Measurements from ENCODE around the gene ADARB1.
A peak's percentile ranks its signal among the peaks of the same experiment; 100 is the strongest.

Gene ADARB1

DNA sequence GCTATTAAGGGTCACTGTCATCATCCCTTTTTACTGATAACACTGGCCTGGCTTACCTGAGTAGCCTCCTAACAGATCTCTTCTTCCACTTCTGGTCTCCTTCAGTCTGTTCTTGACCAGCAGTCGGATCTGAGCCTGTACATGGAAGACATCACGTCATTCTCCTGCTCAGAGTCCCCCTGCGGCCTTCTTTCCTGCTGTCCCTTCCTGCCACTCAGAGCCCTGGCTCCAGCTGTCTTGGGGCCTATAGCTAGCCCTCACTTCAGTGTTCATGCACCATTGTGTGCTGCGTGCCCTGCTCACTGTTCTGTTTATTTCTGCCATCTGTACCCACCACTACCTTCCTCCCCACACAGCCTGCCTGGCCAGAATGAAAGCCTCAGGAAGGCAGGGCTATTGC is 8.4 kb downstream of the ADARB1 start:
- no peak overlapping the region for H3K27ac ChIP-seq

GRCh38 chr21:45084121-45084520 is 9.7 kb downstream of the ADARB1 start:
- H3K27ac ChIP-seq: peak overlapping the region; percentile 9; the same call in 1 of the 2 replicates
- TF ChIP-seq, protein P1, sequence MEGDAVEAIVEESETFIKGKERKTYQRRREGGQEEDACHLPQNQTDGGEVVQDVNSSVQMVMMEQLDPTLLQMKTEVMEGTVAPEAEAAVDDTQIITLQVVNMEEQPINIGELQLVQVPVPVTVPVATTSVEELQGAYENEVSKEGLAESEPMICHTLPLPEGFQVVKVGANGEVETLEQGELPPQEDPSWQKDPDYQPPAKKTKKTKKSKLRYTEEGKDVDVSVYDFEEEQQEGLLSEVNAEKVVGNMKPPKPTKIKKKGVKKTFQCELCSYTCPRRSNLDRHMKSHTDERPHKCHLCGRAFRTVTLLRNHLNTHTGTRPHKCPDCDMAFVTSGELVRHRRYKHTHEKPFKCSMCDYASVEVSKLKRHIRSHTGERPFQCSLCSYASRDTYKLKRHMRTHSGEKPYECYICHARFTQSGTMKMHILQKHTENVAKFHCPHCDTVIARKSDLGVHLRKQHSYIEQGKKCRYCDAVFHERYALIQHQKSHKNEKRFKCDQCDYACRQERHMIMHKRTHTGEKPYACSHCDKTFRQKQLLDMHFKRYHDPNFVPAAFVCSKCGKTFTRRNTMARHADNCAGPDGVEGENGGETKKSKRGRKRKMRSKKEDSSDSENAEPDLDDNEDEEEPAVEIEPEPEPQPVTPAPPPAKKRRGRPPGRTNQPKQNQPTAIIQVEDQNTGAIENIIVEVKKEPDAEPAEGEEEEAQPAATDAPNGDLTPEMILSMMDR (conservative IDR thresholded peaks at IDR 0.05): no peak
- no peak for TF ChIP-seq ZFX (IDR thresholded peaks at IDR 0.05)

More for the DNA sequence above, 8.4 kb downstream of the ADARB1 start:
- TF ChIP-seq ZFX (IDR thresholded peaks at IDR 0.05): no peak
- TF ChIP-seq, protein P1 (conservative IDR thresholded peaks at IDR 0.05): no peak

DNA sequence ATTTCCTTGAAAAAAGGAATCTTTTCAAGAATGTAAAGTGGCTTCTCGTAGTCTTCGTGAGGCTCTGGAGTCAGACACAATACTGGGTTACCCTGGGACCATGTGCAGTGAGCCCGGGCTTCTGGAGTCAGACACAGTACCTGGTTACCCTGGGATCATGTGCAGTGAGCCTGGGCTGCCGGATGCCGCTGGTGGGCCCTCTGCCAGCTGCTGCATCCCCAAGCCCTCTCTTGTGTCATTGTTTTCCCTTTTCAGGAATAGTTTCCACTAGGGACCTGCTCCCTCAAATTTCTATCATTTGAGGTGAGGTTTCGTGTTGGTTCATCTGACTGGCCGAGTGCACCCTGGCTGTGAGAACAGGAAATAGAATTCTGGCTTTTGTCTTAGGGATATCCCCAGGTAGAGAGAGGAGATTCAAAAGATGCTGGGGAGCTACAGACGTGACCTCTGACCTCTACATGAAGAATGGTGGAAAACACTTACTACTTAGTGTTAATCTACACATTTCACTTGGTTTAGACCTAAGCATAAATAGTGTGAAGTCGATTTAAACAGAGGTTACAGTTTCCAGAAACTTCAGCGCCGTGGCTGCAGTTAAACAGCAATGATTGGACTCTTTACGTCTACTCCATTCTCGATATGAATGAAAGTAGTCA is 10.6 kb downstream of the ADARB1 start:
- H3K27ac ChIP-seq: no peak overlapping the region
- no peak for TF ChIP-seq ZFX (IDR thresholded peaks at IDR 0.05)
- TF ChIP-seq, protein P1 (conservative IDR thresholded peaks at IDR 0.05): no peak

GRCh38 chr21:45085700-45086099 is 11.3 kb downstream of the ADARB1 start:
- TF ChIP-seq ZFX (IDR thresholded peaks at IDR 0.05): no peak
- TF ChIP-seq, protein P1 (conservative IDR thresholded peaks at IDR 0.05): no peak
- no peak overlapping the region for H3K27ac ChIP-seq

DNA sequence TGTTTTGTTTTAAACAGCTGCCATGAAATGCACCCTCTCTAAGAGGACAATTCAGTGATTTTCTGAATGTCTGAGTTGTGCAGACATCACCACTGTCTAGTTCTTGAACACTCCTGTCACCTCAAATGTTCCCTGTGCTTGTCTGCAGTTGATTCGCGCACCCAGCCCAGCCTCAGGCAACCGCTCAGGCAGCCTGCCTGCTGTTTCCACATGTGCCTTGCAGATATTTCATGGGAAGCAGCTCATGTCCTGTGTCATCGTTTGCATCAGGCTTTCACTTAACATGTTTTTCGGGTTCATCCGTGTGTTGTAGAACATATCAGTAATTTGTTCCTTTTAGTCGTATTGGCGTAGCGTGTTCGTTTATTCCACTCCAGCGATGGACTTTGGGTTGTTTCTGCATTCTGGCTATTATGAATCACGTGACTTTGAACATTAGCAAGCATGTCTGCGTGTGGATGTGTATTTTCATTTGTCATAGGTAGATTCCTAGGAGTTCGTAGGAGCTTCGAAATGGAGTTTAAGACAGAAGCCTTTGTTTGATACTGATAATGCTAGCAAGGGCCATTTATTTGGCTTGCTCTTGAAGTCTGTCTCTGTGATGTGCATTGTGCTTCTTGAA is 12.1 kb downstream of the ADARB1 start:
- no peak for TF ChIP-seq ZFX (IDR thresholded peaks at IDR 0.05)
- TF ChIP-seq, protein P1 (conservative IDR thresholded peaks at IDR 0.05): no peak
- no peak overlapping the region for H3K27ac ChIP-seq

GRCh38 chr21:45087022-45087823 is 12.8 kb downstream of the ADARB1 start:
- H3K27ac ChIP-seq: no peak overlapping the region
- TF ChIP-seq ZFX (IDR thresholded peaks at IDR 0.05): no peak
- TF ChIP-seq, protein P1 (conservative IDR thresholded peaks at IDR 0.05): no peak

GRCh38 chr21:45088116-45088515 is 13.7 kb downstream of the ADARB1 start:
- H3K27ac ChIP-seq: no peak overlapping the region

More at GRCh38 chr21:45088116-45088515, 13.7 kb downstream of the ADARB1 start:
- TF ChIP-seq ZFX (IDR thresholded peaks at IDR 0.05): no peak
- TF ChIP-seq, protein P1 (conservative IDR thresholded peaks at IDR 0.05): no peak

All from C4-2B (cell line).